Muscle layer of colon (tissue), 2 donors: ENCODE measurements around the gene EXOC6B.
"Not testable (repeated sequence)": the region's sequence is repeated elsewhere in the genome, so short reads cannot be mapped to it uniquely, and the experiment has no call there.

Experiments used
- H3K27ac ChIP-seq: one replicate; pipeline ENCODE4 v1.7.0; 2013; ENCODE audit warnings: low read depth, mild to moderate bottlenecking, low read length, moderate library complexity
- H3K27me3 ChIP-seq, 2 donors: one replicate each; pipeline ENCODE4 v1.7.0; 2013; ENCODE audit warnings: low read length in 2 of 2, mild to moderate bottlenecking in 2 of 2; ENCODE audit not compliant: insufficient read depth in 2 of 2, control insufficient read depth in 1 of 2
- H3K36me3 ChIP-seq: one replicate; pipeline ENCODE4 v1.7.0; 2013; ENCODE audit warnings: mild to moderate bottlenecking, low read length; ENCODE audit not compliant: insufficient read depth
- H3K4me1 ChIP-seq: one replicate; pipeline ENCODE4 v1.7.0; 2013; ENCODE audit warnings: mild to moderate bottlenecking, low read length; ENCODE audit not compliant: insufficient read depth
- H3K4me3 ChIP-seq, 2 donors: one replicate each; pipeline ENCODE4 v1.7.0; 2013; ENCODE audit warnings: low read length in 2 of 2, low read depth in 1 of 2, mild to moderate bottlenecking in 1 of 2, moderate library complexity in 1 of 2
- H3K9ac ChIP-seq: one replicate; pipeline ENCODE4 v1.7.0; 2013; ENCODE audit warnings: low read length
- H3K9me3 ChIP-seq: one replicate; pipeline ENCODE4 v1.7.0; 2013; ENCODE audit warnings: mild to moderate bottlenecking, low read length
- donor health status: abdominal sarcoma.
- donor health status: Adenocarcinoma of cecum.

The EXOC6B gene

DNA sequence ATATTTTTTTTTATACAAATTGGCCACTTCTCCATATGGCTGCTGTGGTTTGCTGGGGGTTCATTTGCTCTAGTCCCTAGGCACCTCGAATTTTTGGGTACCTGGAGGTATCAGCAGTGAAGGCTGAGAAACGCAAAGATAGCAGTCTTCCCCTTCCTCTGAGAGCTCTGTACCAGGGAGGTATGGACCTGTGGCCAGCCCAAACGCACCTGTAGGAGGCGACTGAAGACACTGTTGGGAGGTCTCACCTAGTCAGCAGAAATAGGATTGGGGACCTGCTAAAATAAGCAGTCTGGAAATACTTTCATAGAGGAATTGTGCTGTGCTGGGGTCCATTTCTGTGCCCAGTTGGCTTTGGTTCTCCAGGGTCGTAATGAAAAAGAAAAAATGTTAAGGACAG is 385.9 kb downstream of the EXOC6B start:
- no peaks in the 10 kb centered on the region for H3K27me3 ChIP-seq
- no peak overlapping the region for H3K4me3 ChIP-seq
- no peaks in the 10 kb centered on the region for H3K36me3 ChIP-seq
- H3K4me1 ChIP-seq = no peaks in the 10 kb centered on the region
- no peak overlapping the region for H3K9ac ChIP-seq
- H3K9me3 ChIP-seq = no peaks in the 10 kb centered on the region
- H3K27ac ChIP-seq = no peak overlapping the region

DNA sequence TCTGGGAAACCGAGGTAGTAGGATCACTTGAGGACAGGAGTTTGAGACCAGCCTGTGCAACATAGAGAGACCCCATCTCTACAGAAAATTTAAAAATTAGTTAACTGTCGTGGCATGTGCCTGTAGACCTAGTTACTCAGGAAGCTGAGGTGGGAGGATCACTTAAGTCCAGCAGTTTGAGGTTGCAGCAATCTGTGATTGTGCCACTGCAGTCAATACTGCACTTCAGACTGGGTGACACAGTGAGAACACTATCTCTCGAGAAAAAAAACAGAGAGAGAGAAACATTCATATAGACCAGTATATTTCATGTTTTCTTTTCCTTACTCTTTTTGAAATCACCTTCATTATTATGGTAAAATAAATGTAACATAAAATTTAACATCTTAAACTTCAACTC is 387.5 kb downstream of the EXOC6B start:
- no peaks in the 10 kb centered on the region for H3K27me3 ChIP-seq
- no peaks in the 10 kb centered on the region for H3K36me3 ChIP-seq
- H3K4me1 ChIP-seq = no peaks in the 10 kb centered on the region
- no peaks in the 10 kb centered on the region for H3K9me3 ChIP-seq
- no peak overlapping the region for H3K27ac ChIP-seq
- H3K4me3 ChIP-seq = no peak overlapping the region
- H3K9ac ChIP-seq = no peak overlapping the region

DNA sequence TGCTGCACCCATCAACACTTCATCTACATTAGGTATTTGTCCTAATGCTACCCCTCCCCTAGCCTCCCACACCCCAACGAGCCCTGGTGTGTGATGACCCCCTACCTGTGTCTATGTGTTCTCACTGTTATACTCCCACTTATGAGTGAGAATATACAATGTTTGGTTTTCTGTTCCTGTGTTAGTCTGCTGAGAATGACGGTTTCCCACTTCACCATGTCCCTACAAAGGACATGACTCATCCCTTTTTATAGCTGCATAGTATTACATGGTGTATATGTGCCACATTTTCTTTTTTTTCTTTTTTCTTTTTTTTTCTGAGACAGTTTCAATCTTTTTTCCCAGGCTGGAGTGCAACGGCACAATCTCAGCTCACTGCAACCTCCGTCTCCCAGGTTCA is 394.1 kb downstream of the EXOC6B start:
- H3K27me3 ChIP-seq = no peaks in the 10 kb centered on the region
- H3K9me3 ChIP-seq = no peaks in the 10 kb centered on the region
- no peak overlapping the region for H3K27ac ChIP-seq
- H3K36me3 ChIP-seq = no peaks in the 10 kb centered on the region
- H3K9ac ChIP-seq = no peak overlapping the region
- H3K4me1 ChIP-seq = no peaks in the 10 kb centered on the region
- H3K4me3 ChIP-seq = no peak overlapping the region

DNA sequence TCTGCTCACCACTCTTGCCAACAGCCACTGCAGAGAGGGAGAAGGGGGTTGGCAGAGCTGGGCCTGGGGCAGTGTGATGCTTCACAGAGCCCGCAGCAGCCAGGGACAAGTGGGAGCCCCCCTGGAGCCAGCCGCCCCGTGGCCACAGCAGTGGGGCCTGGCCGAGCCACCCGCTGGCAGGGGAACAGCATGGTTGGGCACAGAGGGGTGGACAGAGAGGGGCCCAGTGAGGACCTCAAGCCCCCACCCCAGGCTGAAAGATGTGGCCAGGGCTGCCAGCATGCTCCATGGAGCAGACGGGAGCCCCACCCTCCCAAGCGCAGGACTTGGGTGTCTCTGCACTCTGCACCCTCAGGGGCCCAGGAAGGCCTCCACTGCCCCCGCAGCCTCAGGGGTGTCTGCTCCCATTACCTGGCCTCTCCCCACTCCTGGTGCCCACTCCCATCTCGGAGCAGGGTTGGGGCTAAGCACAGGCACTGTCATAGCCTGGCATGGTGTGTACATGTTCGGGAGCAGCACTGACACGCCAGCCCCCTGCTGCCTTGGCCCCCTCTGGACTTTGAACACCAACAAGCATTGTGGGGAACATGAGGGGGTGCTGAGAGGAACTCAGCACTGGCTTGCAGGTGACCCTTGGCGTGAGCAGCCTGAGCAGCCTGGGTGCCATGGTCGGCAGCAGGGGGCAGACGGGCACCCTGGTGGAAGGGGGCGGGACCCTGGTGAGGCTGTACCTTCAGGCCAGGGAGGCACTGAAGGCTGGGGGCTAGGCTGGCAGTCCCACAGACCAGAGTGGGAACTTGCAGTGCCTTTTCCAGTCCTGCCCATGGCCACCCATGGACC is 398.6 kb downstream of the EXOC6B start:
- Histone ChIP-seq H3K9ac (no peak overlapping the region), H3K4me3 (no peak overlapping the region), H3K27ac (no peak overlapping the region), H3K27me3 (no peaks in the 10 kb centered on the region), H3K36me3 (no peaks in the 10 kb centered on the region), H3K9me3 (no peaks in the 10 kb centered on the region), H3K4me1 (no peaks in the 10 kb centered on the region)

DNA sequence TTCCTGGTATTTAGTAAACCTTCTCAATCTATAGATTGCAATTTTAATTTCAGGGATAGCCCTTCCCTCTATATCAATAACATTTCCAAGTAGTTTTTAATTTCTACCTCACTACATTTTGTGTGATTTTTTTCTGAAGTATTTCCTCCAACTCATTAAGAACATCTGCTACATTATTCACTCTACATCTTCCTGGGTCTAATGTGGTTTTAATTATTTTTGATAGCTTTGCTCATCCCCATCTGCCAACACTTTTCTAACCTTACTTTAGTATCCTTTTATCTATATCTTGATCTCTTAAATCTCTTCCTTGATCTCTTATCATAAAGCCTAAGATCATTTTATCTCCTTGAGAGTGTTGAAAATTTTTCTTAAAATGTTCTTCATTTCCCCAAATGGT is 399.8 kb downstream of the EXOC6B start:
- no peaks in the 10 kb centered on the region for H3K9me3 ChIP-seq
- no peak overlapping the region for H3K9ac ChIP-seq
- no peak overlapping the region for H3K27ac ChIP-seq
- H3K36me3 ChIP-seq = no peaks in the 10 kb centered on the region
- H3K27me3 ChIP-seq = no peaks in the 10 kb centered on the region
- no peak overlapping the region for H3K4me3 ChIP-seq
- H3K4me1 ChIP-seq = no peaks in the 10 kb centered on the region

DNA sequence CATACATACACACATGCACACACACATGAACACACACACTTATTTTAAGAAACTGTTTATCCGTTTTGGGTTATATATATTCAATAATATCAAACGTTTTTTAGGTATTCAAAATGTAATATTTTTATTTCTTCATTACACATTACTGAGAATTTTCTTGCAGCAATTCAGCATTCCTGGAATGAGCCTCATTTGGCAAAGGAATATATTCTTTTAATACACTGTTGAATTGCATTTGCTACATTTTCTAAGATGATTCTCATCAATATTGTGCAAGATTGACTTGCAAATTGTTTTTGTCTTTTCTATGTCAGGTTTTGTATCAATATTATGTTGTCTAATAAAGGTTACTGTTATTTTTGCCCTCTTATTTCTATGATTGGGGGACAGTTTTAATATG is 402.1 kb downstream of the EXOC6B start:
- Histone ChIP-seq H3K27me3 (no peaks in the 10 kb centered on the region), H3K9ac (no peak overlapping the region), H3K4me3 (no peak overlapping the region), H3K27ac (no peak overlapping the region), H3K9me3 (no peaks in the 10 kb centered on the region), H3K4me1 (no peaks in the 10 kb centered on the region), H3K36me3 (no peaks in the 10 kb centered on the region)

DNA sequence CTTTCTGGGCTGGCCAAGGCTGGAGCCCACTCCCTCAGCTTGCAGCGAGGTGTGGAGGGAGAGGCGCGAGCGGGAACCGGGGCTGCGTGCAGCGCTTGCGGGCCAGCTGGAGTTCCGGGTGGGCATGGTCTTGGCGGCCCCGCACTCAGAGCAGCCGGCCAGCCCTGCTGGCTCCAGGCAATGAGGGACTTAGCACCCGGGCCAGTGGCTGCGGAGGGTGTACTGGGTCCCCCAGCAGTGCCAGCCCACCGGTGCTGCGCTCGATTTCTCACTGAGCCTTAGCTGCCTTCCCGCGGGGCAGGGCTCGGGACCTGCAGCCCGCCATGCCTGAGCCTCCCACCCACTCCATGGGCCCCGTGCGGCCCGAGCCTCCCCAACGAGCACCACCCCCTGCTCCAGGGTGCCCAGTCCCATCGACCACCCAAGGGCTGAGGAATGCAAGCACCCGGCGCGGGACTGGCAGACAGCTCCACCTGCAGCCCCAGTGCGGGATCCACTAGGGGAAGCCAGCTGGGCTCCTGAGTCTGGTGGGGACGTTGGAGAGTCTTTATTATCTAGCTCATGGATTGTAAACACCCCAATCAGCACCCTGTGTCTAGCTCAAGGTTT is 404.0 kb downstream of the EXOC6B start:
- H3K4me1 ChIP-seq, H3K9me3 ChIP-seq, H3K9ac ChIP-seq, H3K4me3 ChIP-seq, H3K27ac ChIP-seq, H3K36me3 ChIP-seq, H3K27me3 ChIP-seq: not testable (repeated sequence)

DNA sequence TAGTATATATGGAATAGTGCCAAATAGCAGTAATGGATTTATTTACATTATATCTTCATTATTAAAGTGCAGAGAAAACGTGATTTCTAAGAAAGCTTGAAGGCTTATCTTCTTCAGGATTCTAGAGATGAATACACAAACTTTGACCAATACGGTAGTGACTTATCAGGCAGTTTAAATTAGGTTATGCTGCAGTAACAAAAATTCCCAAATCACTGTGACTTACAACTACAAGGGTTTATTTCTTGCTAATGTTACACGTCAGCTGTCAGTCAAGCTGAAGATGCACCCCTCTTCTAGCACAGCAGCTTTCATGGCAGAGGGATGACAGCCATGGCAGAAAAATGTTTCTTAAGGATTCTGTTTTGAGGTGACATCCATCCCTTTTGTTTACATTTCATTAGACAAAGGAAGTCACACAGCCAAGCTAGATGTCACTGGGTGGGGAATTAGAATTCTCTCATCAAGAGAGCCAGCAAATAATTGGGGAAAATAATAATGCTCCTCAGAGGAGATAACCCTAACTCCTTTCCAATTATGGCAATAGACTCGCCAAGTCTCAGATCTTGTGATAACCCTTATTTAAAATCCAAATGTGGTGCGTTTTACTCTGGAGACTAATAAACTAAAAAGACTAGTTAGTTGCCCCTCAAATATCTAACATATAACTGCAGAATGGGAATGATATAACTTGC is 409.9 kb downstream of the EXOC6B start:
- Histone ChIP-seq H3K9ac (no peak overlapping the region), H3K4me1 (no peaks in the 10 kb centered on the region), H3K27me3 (no peaks in the 10 kb centered on the region), H3K36me3 (no peaks in the 10 kb centered on the region), H3K27ac (no peak overlapping the region), H3K9me3 (no peaks in the 10 kb centered on the region), H3K4me3 (no peak overlapping the region)

DNA sequence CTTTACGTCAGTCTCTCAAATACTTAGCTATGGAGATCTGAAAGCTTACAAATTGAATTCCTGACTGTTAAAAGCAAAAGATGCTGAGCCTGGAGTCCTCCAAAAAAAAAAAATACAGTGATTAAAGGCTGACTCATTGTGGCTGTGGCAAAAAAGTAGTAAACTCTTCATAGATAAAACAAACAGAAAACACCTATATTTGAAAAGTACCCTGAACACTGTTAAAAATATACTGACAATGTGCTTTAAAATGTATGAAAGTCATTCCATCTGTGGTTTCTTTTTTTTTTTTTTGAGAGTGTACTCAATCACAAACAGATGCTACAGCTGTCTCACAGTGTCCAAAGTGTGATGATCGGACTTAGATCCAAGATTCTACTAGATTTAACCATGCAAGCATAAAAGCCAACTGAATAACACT is 410.6 kb downstream of the EXOC6B start:
- Histone ChIP-seq H3K27me3 (no peaks in the 10 kb centered on the region), H3K4me1 (no peaks in the 10 kb centered on the region), H3K27ac (no peak overlapping the region)

DNA sequence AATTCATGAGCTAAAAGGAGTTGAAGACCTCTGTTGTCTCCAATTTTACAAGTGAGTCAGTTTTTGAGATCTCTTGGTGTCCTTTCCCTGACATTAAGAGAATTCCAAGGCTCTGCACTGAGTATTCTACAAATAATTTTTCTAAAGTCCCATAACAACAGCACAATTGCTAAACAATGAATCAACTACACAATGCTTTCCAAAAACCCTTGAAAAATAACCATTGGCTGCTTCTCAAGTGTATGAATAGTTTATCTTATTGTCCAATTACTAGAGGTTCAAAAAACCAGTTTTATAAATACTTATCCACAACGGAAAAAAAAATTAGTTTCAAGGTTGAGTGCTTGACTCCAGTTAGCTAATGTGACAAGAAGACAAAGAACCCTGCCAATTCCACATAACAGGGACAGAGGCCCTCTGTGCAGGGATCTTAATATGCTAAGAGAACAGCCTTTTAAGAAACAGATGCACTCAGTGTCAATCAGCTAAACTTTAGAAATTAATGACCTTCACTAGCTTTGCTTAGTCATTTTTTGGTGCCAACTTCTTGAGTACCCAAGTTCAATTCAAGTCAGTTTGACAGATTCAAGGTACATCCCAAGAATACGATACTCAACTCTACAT is 411.6 kb downstream of the EXOC6B start:
- H3K4me1 ChIP-seq = no peaks in the 10 kb centered on the region
- no peak overlapping the region for H3K4me3 ChIP-seq
- no peaks in the 10 kb centered on the region for H3K36me3 ChIP-seq

More for the DNA sequence above, 410.6 kb downstream of the EXOC6B start:
- H3K9me3 ChIP-seq = no peaks in the 10 kb centered on the region
- no peaks in the 10 kb centered on the region for H3K36me3 ChIP-seq
- no peak overlapping the region for H3K4me3 ChIP-seq
- no peak overlapping the region for H3K9ac ChIP-seq

DNA sequence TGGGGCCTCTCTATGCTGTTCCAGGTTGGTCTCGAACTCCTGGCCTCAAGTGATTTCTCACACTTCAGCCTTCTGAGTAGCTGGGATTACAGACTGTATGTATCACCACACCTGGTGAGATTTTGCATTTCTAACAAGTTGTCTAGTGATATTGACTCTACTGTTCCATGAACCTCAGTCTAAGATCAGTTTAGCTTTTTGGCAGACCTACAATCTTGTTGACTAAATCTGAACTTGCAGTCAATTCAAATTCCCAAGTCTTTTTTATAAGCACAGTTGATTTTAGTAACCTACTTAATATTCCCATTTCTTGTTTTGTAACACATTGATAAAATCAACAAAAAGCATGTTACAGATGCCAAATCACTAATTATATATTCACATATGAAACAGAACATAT is 412.1 kb downstream of the EXOC6B start:
- no peaks in the 10 kb centered on the region for H3K9me3 ChIP-seq
- H3K27ac ChIP-seq = no peak overlapping the region
- H3K4me3 ChIP-seq = no peak overlapping the region
- H3K4me1 ChIP-seq = no peaks in the 10 kb centered on the region
- no peak overlapping the region for H3K9ac ChIP-seq
- no peaks in the 10 kb centered on the region for H3K36me3 ChIP-seq
- H3K27me3 ChIP-seq = no peaks in the 10 kb centered on the region

More for the DNA sequence above, 411.6 kb downstream of the EXOC6B start:
- no peak overlapping the region for H3K9ac ChIP-seq
- H3K27me3 ChIP-seq = no peaks in the 10 kb centered on the region
- no peak overlapping the region for H3K27ac ChIP-seq
- H3K9me3 ChIP-seq = no peaks in the 10 kb centered on the region
